Measurements from ENCODE around the gene GNA12.

GNA12 gene

GRCh38 chr7:2869981-2870380 lies 25.9 kb upstream of the GNA12 start:
- TF ChIP-seq FOXM1 (IDR thresholded peaks at IDR 0.05; ENCODE audit: borderline replicate concordance, low read depth): no peak
- no peak for TF ChIP-seq TCF12 (IDR thresholded peaks at IDR 0.05; ENCODE audit: low read depth)
- no peak for TF ChIP-seq RAD21 (IDR thresholded peaks at IDR 0.05; ENCODE audit: low read depth)
- TF ChIP-seq EP300 (IDR thresholded peaks at IDR 0.05; ENCODE audit: borderline replicate concordance): no peak
- TF ChIP-seq TEAD4 (IDR thresholded peaks at IDR 0.05): no peak
- TF ChIP-seq CEBPB (IDR thresholded peaks at IDR 0.05): no peak
- no peak for TF ChIP-seq YY1 (IDR thresholded peaks at IDR 0.05; ENCODE audit: low read depth)
- TF ChIP-seq USF1 (IDR thresholded peaks at IDR 0.05): no peak
- TF ChIP-seq TAF1 (IDR thresholded peaks at IDR 0.05; ENCODE audit: low read depth): no peak

GRCh38 chr7:2866601-2867000 lies 22.5 kb upstream of the GNA12 start:
- no peak for TF ChIP-seq CEBPB (IDR thresholded peaks at IDR 0.05)
- TF ChIP-seq REST (IDR thresholded peaks at IDR 0.05; ENCODE audit: low read depth): no peak
- no peak for TF ChIP-seq FOXM1 (IDR thresholded peaks at IDR 0.05; ENCODE audit: borderline replicate concordance, low read depth)
- TF ChIP-seq EGR1 (IDR thresholded peaks at IDR 0.05): no peak
- TF ChIP-seq EP300 (IDR thresholded peaks at IDR 0.05; ENCODE audit: borderline replicate concordance): no peak
- no peak for TF ChIP-seq YY1 (IDR thresholded peaks at IDR 0.05; ENCODE audit: low read depth)
- TF ChIP-seq TAF1 (IDR thresholded peaks at IDR 0.05; ENCODE audit: low read depth): no peak
- no peak for TF ChIP-seq TEAD4 (IDR thresholded peaks at IDR 0.05)
- no peak for TF ChIP-seq USF1 (IDR thresholded peaks at IDR 0.05)
- no peak for TF ChIP-seq MAX (IDR thresholded peaks at IDR 0.05)
- TF ChIP-seq ZBTB7A (IDR thresholded peaks at IDR 0.05; ENCODE audit: low read depth): no peak
- no peak for TF ChIP-seq CREB1 (IDR thresholded peaks at IDR 0.05; ENCODE audit: low read depth)
- no peak for TF ChIP-seq NFIC (IDR thresholded peaks at IDR 0.05)
- no peak for TF ChIP-seq RAD21 (IDR thresholded peaks at IDR 0.05; ENCODE audit: low read depth)
- TF ChIP-seq TCF12 (IDR thresholded peaks at IDR 0.05; ENCODE audit: low read depth): no peak

GRCh38 chr7:2864999-2865670 lies 21.0 kb upstream of the GNA12 start:
- TF ChIP-seq ZBTB7A (IDR thresholded peaks at IDR 0.05; ENCODE audit: low read depth): no peak
- peak; percentile 94 for TF ChIP-seq RAD21 (IDR thresholded peaks at IDR 0.05; ENCODE audit: low read depth)
- TF ChIP-seq CEBPB (IDR thresholded peaks at IDR 0.05): no peak
- TF ChIP-seq REST (IDR thresholded peaks at IDR 0.05; ENCODE audit: low read depth): no peak

GRCh38 chr7:2864204-2864985 lies 20.3 kb upstream of the GNA12 start:
- TF ChIP-seq FOXM1 (IDR thresholded peaks at IDR 0.05; ENCODE audit: borderline replicate concordance, low read depth): no peak
- no peak for TF ChIP-seq CEBPB (IDR thresholded peaks at IDR 0.05)
- TF ChIP-seq NFIC (IDR thresholded peaks at IDR 0.05): no peak
- no peak for TF ChIP-seq TAF1 (IDR thresholded peaks at IDR 0.05; ENCODE audit: low read depth)

GRCh38 chr7:2863461-2864066 lies 19.5 kb upstream of the GNA12 start:
- no peak for TF ChIP-seq FOXM1 (IDR thresholded peaks at IDR 0.05; ENCODE audit: borderline replicate concordance, low read depth)
- TF ChIP-seq CEBPB (IDR thresholded peaks at IDR 0.05): no peak
- no peak for TF ChIP-seq REST (IDR thresholded peaks at IDR 0.05; ENCODE audit: low read depth)
- no peak for TF ChIP-seq RAD21 (IDR thresholded peaks at IDR 0.05; ENCODE audit: low read depth)
- TF ChIP-seq TAF1 (IDR thresholded peaks at IDR 0.05; ENCODE audit: low read depth): no peak
- no peak for TF ChIP-seq EGR1 (IDR thresholded peaks at IDR 0.05)
- TF ChIP-seq TEAD4 (IDR thresholded peaks at IDR 0.05): no peak
- no peak for TF ChIP-seq YY1 (IDR thresholded peaks at IDR 0.05; ENCODE audit: low read depth)
- no peak for TF ChIP-seq MAX (IDR thresholded peaks at IDR 0.05)
- no peak for TF ChIP-seq EP300 (IDR thresholded peaks at IDR 0.05; ENCODE audit: borderline replicate concordance)
- no peak for TF ChIP-seq ZBTB7A (IDR thresholded peaks at IDR 0.05; ENCODE audit: low read depth)
- no peak for TF ChIP-seq CREB1 (IDR thresholded peaks at IDR 0.05; ENCODE audit: low read depth)
- no peak for TF ChIP-seq USF1 (IDR thresholded peaks at IDR 0.05)

Measured in Ishikawa (cell line).